Loucy (cell line): ENCODE results near the gene NNMT.

Experiments used
- H2AFZ ChIP-seq: fragments of 200-600 bp; sonication (generic); 2 replicates; pipeline ENCODE4 v1.6.0; 2016; ENCODE audit warnings: antibody characterized with exemption, mild to moderate bottlenecking, low read length, moderate library complexity
- H3F3A ChIP-seq: fragments of 200-600 bp; 2 replicates; pipeline ENCODE4 v1.6.0; 2016; ENCODE audit warnings: antibody characterized with exemption, low read depth, mild to moderate bottlenecking
- H3K27me3 ChIP-seq: fragments of 200-600 bp; sonication (generic); 2 replicates; pipeline ENCODE4 v1.6.1; 2014; ENCODE audit warnings: low read length, mild to moderate bottlenecking; ENCODE audit not compliant: insufficient read depth, poor library complexity, severe bottlenecking
- H3K36me3 ChIP-seq: fragments of 200-600 bp; sonication (generic); 2 replicates; pipeline ENCODE4 v1.6.1; 2016; ENCODE audit warnings: low read length; ENCODE audit not compliant: insufficient read depth
- H3K4me1 ChIP-seq: fragments of 200-600 bp; sonication (generic); 2 replicates; pipeline ENCODE4 v1.5.1; 2014; ENCODE audit warnings: low read length, mild to moderate bottlenecking; ENCODE audit not compliant: insufficient read depth, poor library complexity, severe bottlenecking
- H3K4me2 ChIP-seq: fragments of 200-600 bp; sonication (generic); 2 replicates; pipeline ENCODE4 v1.6.0; 2014; ENCODE audit warnings: antibody characterized with exemption, low read length, low read depth, mild to moderate bottlenecking; ENCODE audit not compliant: poor library complexity, severe bottlenecking
- H3K4me3 ChIP-seq: fragments of 200-600 bp; sonication (generic); 2 replicates; pipeline ENCODE4 v1.5.1; 2014; ENCODE audit warnings: low read length, mild to moderate bottlenecking, mixed read lengths; ENCODE audit not compliant: poor library complexity, severe bottlenecking
- H3K79me2 ChIP-seq: fragments of 200-600 bp; sonication (generic); 2 replicates; pipeline ENCODE4 v1.6.1; 2014; ENCODE audit warnings: low read length; ENCODE audit not compliant: insufficient read depth
- H3K9ac ChIP-seq: fragments of 200-600 bp; sonication (generic); 2 replicates; pipeline ENCODE4 v1.6.0; 2014; ENCODE audit warnings: mild to moderate bottlenecking, low read depth, low read length, moderate library complexity; ENCODE audit not compliant: poor library complexity, severe bottlenecking
- H3K9me2 ChIP-seq: fragments of 200-600 bp; sonication (generic); replicated peaks from 2 replicates; pipeline ENCODE4 v1.6.1; 2016; ENCODE audit warnings: low read depth, low read length, mixed read lengths
- H3K9me3 ChIP-seq: fragments of 200-600 bp; sonication (generic); 2 replicates; pipeline ENCODE4 v1.6.1; 2014; ENCODE audit warnings: mild to moderate bottlenecking, antibody characterized with exemption, low read length, low read depth; ENCODE audit not compliant: insufficient read depth
- H4K20me1 ChIP-seq: fragments of 200-600 bp; sonication (generic); 2 replicates; pipeline ENCODE4 v1.6.0; 2014; ENCODE audit warnings: antibody characterized with exemption, low read length, mild to moderate bottlenecking; ENCODE audit not compliant: insufficient read depth, poor library complexity, severe bottlenecking
- EZH2phosphoT487 ChIP-seq: fragments of 200-600 bp; IDR thresholded peaks from 2 replicates; pipeline ENCODE4 v1.6.1; 2018; ENCODE audit warnings: antibody characterized with exemption, mild to moderate bottlenecking, moderate library complexity, borderline replicate concordance
- TF ChIP-seq, protein P1 (sequence below): fragments of 200-600 bp; sonication (generic); conservative IDR thresholded peaks from 2 replicates; pipeline ENCODE4 v1.5.1; 2014; ENCODE audit warnings: mild to moderate bottlenecking, antibody characterized with exemption, low read length

NNMT gene

GRCh38 chr11:114280696-114281095 is 15.5 kb upstream of the NNMT start:
- Histone ChIP-seq H2AFZ (peak overlapping the region; percentile 43; the same call in 1 of the 2 replicates), H3K79me2 (no peaks in the 10 kb centered on the region), H3F3A (no peaks in the 10 kb centered on the region), H3K9ac (no peak overlapping the region), H3K9me3 (no peaks in the 10 kb centered on the region), H3K27me3 (no peaks in the 10 kb centered on the region), H3K9me2 (no peaks in the 10 kb centered on the region), H3K4me2 (no peak overlapping the region), H4K20me1 (no peaks in the 10 kb centered on the region), H3K36me3 (no peaks in the 10 kb centered on the region), H3K4me1 (no peaks in the 10 kb centered on the region), H3K4me3 (no peak overlapping the region)
- no peak for TF ChIP-seq EZH2phosphoT487
- TF ChIP-seq, protein P1, sequence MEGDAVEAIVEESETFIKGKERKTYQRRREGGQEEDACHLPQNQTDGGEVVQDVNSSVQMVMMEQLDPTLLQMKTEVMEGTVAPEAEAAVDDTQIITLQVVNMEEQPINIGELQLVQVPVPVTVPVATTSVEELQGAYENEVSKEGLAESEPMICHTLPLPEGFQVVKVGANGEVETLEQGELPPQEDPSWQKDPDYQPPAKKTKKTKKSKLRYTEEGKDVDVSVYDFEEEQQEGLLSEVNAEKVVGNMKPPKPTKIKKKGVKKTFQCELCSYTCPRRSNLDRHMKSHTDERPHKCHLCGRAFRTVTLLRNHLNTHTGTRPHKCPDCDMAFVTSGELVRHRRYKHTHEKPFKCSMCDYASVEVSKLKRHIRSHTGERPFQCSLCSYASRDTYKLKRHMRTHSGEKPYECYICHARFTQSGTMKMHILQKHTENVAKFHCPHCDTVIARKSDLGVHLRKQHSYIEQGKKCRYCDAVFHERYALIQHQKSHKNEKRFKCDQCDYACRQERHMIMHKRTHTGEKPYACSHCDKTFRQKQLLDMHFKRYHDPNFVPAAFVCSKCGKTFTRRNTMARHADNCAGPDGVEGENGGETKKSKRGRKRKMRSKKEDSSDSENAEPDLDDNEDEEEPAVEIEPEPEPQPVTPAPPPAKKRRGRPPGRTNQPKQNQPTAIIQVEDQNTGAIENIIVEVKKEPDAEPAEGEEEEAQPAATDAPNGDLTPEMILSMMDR: peak; percentile 73

DNA sequence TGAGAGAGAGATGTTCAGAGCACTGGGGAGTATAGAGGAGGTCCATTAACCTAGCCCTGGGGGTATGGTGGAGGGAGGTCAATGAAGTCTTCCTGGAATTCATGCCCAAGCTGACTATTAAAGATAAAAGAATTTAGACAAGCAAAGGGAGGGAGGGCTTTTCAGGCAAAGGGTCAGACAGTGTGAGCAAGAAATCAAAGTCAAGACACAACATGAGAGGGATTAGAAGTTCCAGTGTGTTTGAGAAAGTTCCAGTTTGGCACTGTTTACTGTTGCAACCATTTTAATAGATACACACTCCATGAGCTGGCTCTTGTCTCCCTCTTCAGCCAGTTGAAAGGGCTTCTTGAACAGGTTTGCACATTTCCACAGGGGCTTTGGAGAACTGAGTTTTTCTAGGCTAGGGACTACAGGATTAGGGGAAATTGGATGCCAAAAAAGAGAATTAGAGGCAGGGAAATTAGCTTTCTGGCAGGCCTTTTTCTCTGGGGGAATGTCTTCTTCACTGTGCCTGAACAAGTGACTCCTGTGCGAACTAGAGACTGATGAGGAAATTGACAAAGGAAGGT is 14.7 kb upstream of the NNMT start:
- H4K20me1 ChIP-seq: no peaks in the 10 kb centered on the region
- H3K9me2 ChIP-seq: no peaks in the 10 kb centered on the region
- no peak overlapping the region for H3K9ac ChIP-seq
- no peak overlapping the region for H3K4me3 ChIP-seq
- no peaks in the 10 kb centered on the region for H3K27me3 ChIP-seq
- no peaks in the 10 kb centered on the region for H3K79me2 ChIP-seq
- no peaks in the 10 kb centered on the region for H3K36me3 ChIP-seq
- no peaks in the 10 kb centered on the region for H3K4me1 ChIP-seq
- H3K4me2 ChIP-seq: no peak overlapping the region
- no peak for TF ChIP-seq EZH2phosphoT487
- TF ChIP-seq, protein P1: no peak
- no peak overlapping the region for H2AFZ ChIP-seq
- H3K9me3 ChIP-seq: no peaks in the 10 kb centered on the region
- H3F3A ChIP-seq: no peaks in the 10 kb centered on the region

GRCh38 chr11:114282488-114282887 is 13.7 kb upstream of the NNMT start:
- no peak overlapping the region for H3K4me3 ChIP-seq
- no peaks in the 10 kb centered on the region for H4K20me1 ChIP-seq
- no peak overlapping the region for H3K9ac ChIP-seq
- no peaks in the 10 kb centered on the region for H3K9me3 ChIP-seq
- no peaks in the 10 kb centered on the region for H3F3A ChIP-seq
- TF ChIP-seq, protein P1: no peak
- no peak for TF ChIP-seq EZH2phosphoT487
- H3K27me3 ChIP-seq: no peaks in the 10 kb centered on the region
- H3K79me2 ChIP-seq: no peaks in the 10 kb centered on the region
- no peak overlapping the region for H2AFZ ChIP-seq
- H3K9me2 ChIP-seq: no peaks in the 10 kb centered on the region
- H3K36me3 ChIP-seq: no peaks in the 10 kb centered on the region
- H3K4me2 ChIP-seq: no peak overlapping the region
- H3K4me1 ChIP-seq: no peaks in the 10 kb centered on the region
